Natural killer cell (primary cell): Measurements from ENCODE around the gene CAPRIN2. TPM values are rescaled to one million over a fixed set of nuclear protein-coding genes. Genes with fewer than 3 reads are reported as not detected.

Experiments used
- ATAC-seq, 3 donors: fragments of 150-1000 bp in 2 of 3; fragments of 200-7000 bp in 1 of 3; cut with Tn5 transposase; 1 replicate in 1 of 3; 2 replicates in 2 of 3; pipeline ENCODE4 v1.10.0; 2021; ENCODE audit warnings: mild to moderate bottlenecking in 2 of 3, moderate library complexity in 2 of 3
- DNase-seq, 2 donors: peaks; one replicate each; pipeline versions ENCODE4 v3.0.0 to v3.0.0-alpha.2; 2013 to 2021; ENCODE audit warnings: mixed read lengths in 1 of 2
- H3K27ac ChIP-seq: one replicate; pipeline ENCODE4 v1.5.1; 2013; ENCODE audit warnings: mild to moderate bottlenecking, low read length
- H3K27me3 ChIP-seq: one replicate; pipeline ENCODE4 v1.6.1; 2013; ENCODE audit warnings: low read length; ENCODE audit not compliant: control insufficient read depth, insufficient read depth
- H3K36me3 ChIP-seq: one replicate; pipeline ENCODE4 v1.6.1; 2013; ENCODE audit warnings: low read length; ENCODE audit not compliant: control insufficient read depth, insufficient read depth
- H3K4me1 ChIP-seq: one replicate; pipeline ENCODE4 v1.6.1; 2013; ENCODE audit warnings: low read length; ENCODE audit not compliant: control insufficient read depth, insufficient read depth
- H3K4me3 ChIP-seq: one replicate; pipeline ENCODE4 v1.5.1; 2013; ENCODE audit warnings: low read length
- H3K9me3 ChIP-seq: one replicate; pipeline ENCODE4 v1.6.1; 2013; ENCODE audit warnings: low read length; ENCODE audit not compliant: control insufficient read depth, insufficient read depth
- H3K27ac Mint-ChIP-seq, 2 donors: one replicate each; pipeline ENCODE4 v1.8.0; 2022; ENCODE audit warnings: mild to moderate bottlenecking in 2 of 2, mixed read lengths in 2 of 2, moderate library complexity in 1 of 2
- H3K27me3 Mint-ChIP-seq, 2 donors: one replicate each; pipeline ENCODE4 v1.8.0; 2022; ENCODE audit warnings: low read depth in 2 of 2, mixed read lengths in 2 of 2
- H3K36me3 Mint-ChIP-seq: one replicate; pipeline ENCODE4 v1.8.0; 2022; ENCODE audit warnings: mixed read lengths
- H3K4me1 Mint-ChIP-seq, 2 donors: one replicate each; pipeline ENCODE4 v1.8.0; 2022; ENCODE audit warnings: mixed read lengths in 2 of 2
- H3K4me3 Mint-ChIP-seq: one replicate; pipeline ENCODE4 v1.8.0; 2022; ENCODE audit warnings: mild to moderate bottlenecking, moderate library complexity, mixed read lengths
- H3K9me3 Mint-ChIP-seq, 2 donors: one replicate each; pipeline ENCODE4 v1.8.0; 2022; ENCODE audit warnings: mixed read lengths in 2 of 2
- CTCF ChIP-seq: fragments of 200-600 bp; IDR thresholded peaks from one replicate; pipeline ENCODE4 v1.8.0; 2022; ENCODE audit warnings: antibody characterized with exemption
- WGBS: methylation state at CpG from one replicate; pipeline ENCODE4 v1.1.7; 2013; ENCODE audit warnings: missing lambda C conversion rate; ENCODE audit not compliant: insufficient coverage; 5-methylcytosine and 5-hydroxymethylcytosine counted together
- intact Hi-C: fragments of 100-400 bp; cut with micrococcal nuclease; formaldehyde crosslinking; loops from one replicate; pipeline ENCODE4 v1.14.2; 2022
- total RNA-seq, 4 donors: library from RNA; stranded (reverse); fragments of 120-200 nt in 1 of 4; gene quantifications; one replicate each; pipeline versions ENCODE4 v1.2.3 to v1.2.4, GENCODE V29; 2013 to 2022

Gene CAPRIN2
- total RNA-seq, 3 donors from 2014 or later (not counting 1 experiment from before 2014, with no cell fraction given) = 38.1 to 53.2 (median 38.7) TPM

GRCh38 chr12:30740274-30740673 is 14.5 kb downstream of the CAPRIN2 start:
- no peak overlapping the region for H3K27ac ChIP-seq
- ATAC-seq (no peak), DNase-seq (no peak)
- Mint-ChIP-seq H3K9me3 (no peaks in the 10 kb centered on the region), H3K36me3 (peaks cover 13% of the 10 kb centered on the region), H3K27ac (no peak overlapping the region), H3K4me1 (peaks cover 8 to 10% of the 10 kb centered on the region in 2 donors), H3K27me3 (no peaks in the 10 kb centered on the region), H3K4me3 (no peak overlapping the region)
- peaks cover 6% of the 10 kb centered on the region for H3K36me3 ChIP-seq
- H3K9me3 ChIP-seq = no peaks in the 10 kb centered on the region
- H3K4me1 ChIP-seq = no peaks in the 10 kb centered on the region
- intact Hi-C loops = no loop called here
- H3K27me3 ChIP-seq = no peaks in the 10 kb centered on the region
- H3K4me3 ChIP-seq = no peak overlapping the region
- no peak for TF ChIP-seq CTCF

- H3K9me3 ChIP-seq = no peaks in the 10 kb centered on the region
- H3K4me3 ChIP-seq = no peak overlapping the region
- peaks cover 9% of the 10 kb centered on the region for H3K36me3 ChIP-seq
- 100% methylated on average over 2 of the region's 2 CpGs for WGBS
- intact Hi-C loops = no loop called here
- Mint-ChIP-seq H3K9me3 (no peaks in the 10 kb centered on the region), H3K4me3 (no peak overlapping the region), H3K4me1 (peaks cover 8 to 14% of the 10 kb centered on the region in 2 donors), H3K27me3 (no peaks in the 10 kb centered on the region), H3K27ac (peak overlapping the region in 1 of 2 donors; percentile 8), H3K36me3 (peaks cover 13% of the 10 kb centered on the region)
- no peak overlapping the region for H3K27ac ChIP-seq
- ATAC-seq (no peak), DNase-seq (no peak)
- TF ChIP-seq CTCF = no peak
- no peaks in the 10 kb centered on the region for H3K27me3 ChIP-seq
- no peaks in the 10 kb centered on the region for H3K4me1 ChIP-seq
Observed at GRCh38 chr12:30739020-30739419, 15.7 kb downstream of the CAPRIN2 start.

GRCh38 chr12:30732954-30733637 is 21.7 kb downstream of the CAPRIN2 start:
- intact Hi-C loops = no loop called here
- peaks cover 22% of the 10 kb centered on the region for H3K36me3 ChIP-seq
- peaks cover 30% of the 10 kb centered on the region for H3K36me3 Mint-ChIP-seq

More at GRCh38 chr12:30732954-30733637, 21.7 kb downstream of the CAPRIN2 start:
- Mint-ChIP-seq H3K9me3 (no peaks in the 10 kb centered on the region), H3K27me3 (no peaks in the 10 kb centered on the region), H3K27ac (peak overlapping the region in 1 of 2 donors; percentile 23), H3K4me1 (peaks cover 7 to 9% of the 10 kb centered on the region in 2 donors), H3K4me3 (no peak overlapping the region)
- H3K9me3 ChIP-seq = no peaks in the 10 kb centered on the region
- ATAC-seq (no peak), DNase-seq (no peak)
- no peaks in the 10 kb centered on the region for H3K27me3 ChIP-seq
- no peaks in the 10 kb centered on the region for H3K4me1 ChIP-seq
- WGBS = 100% methylated on average over 1 of the region's 2 CpGs
- no peak for TF ChIP-seq CTCF
- H3K4me3 ChIP-seq = no peak overlapping the region
- H3K27ac ChIP-seq = no peak overlapping the region
